ENCODE data around the gene ZDHHC14. TPM values are rescaled to one million over a fixed set of nuclear protein-coding genes. Genes with fewer than 3 reads are reported as not detected.
"Not testable (repeated sequence)": the region's sequence is repeated elsewhere in the genome, so short reads cannot be mapped to it uniquely, and the experiment has no call there.

Gene ZDHHC14
- polyA plus RNA-seq, 6 donors from 2014 or later: 1.7 to 10.5 (median 4.1) TPM

- peaks cover 26 to 54% (median 34%) of the 10 kb centered on the region in 3 donors for H3K4me1 Mint-ChIP-seq
- H3K4me3 Mint-ChIP-seq: peak overlapping the region in 1 of 8 donors; percentile 9
- not testable (repeated sequence) for H3K27me3 Mint-ChIP-seq; ATAC-seq (ENCODE audit: low read depth in 2 of 2); H3K27ac Mint-ChIP-seq; DNase-seq
- peaks cover under 1 to 18% (median 14%) of the 10 kb centered on the region in 7 donors for H3K9me3 Mint-ChIP-seq
- H3K36me3 Mint-ChIP-seq: peaks cover 14 to 27% of the 10 kb centered on the region in 2 donors
Measured at GRCh38 chr6:157384962-157385361, 4.0 kb downstream of the ZDHHC14 start.

DNA sequence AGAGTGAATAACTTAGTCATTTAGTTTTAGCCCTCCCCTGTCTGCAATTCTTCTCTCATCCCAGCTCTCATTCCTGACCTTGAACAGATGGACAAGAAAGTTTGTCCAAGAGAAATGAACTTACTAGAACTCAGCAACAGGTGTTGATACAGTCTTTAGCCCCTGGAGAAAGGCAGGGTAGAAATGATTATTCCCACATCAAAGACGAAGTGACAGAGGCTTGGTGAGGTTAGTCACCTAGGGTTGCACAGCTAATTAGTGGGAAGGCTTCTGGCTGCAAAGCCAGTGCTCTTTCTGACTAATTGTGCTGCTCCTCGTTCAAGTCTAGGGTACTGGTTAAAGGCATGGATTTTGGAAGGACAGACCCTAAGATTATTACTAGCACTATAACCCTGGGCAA lies 4.5 kb downstream of the ZDHHC14 start:
- Mint-ChIP-seq H3K4me1 (peaks cover 25 to 54% (median 32%) of the 10 kb centered on the region in 3 donors), H3K4me3 (peak overlapping the region in 1 of 8 donors; percentile 9), H3K27ac (no peak overlapping the region), H3K27me3 (peaks cover 0 to 5% (median 4%) of the 10 kb centered on the region in 3 donors), H3K9me3 (peaks cover 2 to 23% (median 19%) of the 10 kb centered on the region in 7 donors), H3K36me3 (peaks cover 19 to 32% of the 10 kb centered on the region in 2 donors)
- ATAC-seq (ENCODE audit: low read depth in 2 of 2) (no peak), DNase-seq (no peak)

GRCh38 chr6:157386023-157386422 lies 5.0 kb downstream of the ZDHHC14 start:
- Mint-ChIP-seq H3K36me3 (peaks cover 25 to 37% of the 10 kb centered on the region in 2 donors), H3K27ac (no peak overlapping the region), H3K27me3 (peaks cover 0 to 5% (median 4%) of the 10 kb centered on the region in 3 donors), H3K4me1 (peaks cover 25 to 54% (median 32%) of the 10 kb centered on the region in 3 donors), H3K9me3 (peaks cover 4 to 29% (median 24%) of the 10 kb centered on the region in 7 donors), H3K4me3 (no peak overlapping the region)
- ATAC-seq (ENCODE audit: low read depth in 2 of 2) (no peak), DNase-seq (no peak)

DNA sequence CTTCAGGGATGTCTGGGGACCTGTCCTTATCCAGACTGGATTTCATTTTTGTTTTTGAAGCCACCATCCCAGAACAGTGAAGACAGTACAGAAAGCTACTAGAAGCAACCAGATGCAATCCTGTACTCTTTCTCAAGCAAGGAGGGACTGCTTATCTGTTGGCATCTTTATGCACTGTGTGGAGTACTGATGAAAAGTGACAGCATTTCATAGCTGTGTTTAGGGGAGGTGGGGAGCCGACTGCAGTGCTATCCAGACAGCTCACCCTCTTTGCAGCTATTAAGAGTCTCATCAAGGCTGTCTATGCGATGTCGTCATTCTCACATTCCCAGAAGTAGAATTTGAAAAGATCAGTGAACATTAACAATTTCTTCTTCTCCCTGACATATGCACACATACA lies 5.5 kb downstream of the ZDHHC14 start:
- Mint-ChIP-seq H3K4me3 (no peak overlapping the region), H3K4me1 (peaks cover 27 to 54% (median 32%) of the 10 kb centered on the region in 3 donors), H3K9me3 (peaks cover 4 to 33% (median 27%) of the 10 kb centered on the region in 7 donors), H3K27ac (no peak overlapping the region), H3K27me3 (peaks cover 0 to 5% (median 4%) of the 10 kb centered on the region in 3 donors), H3K36me3 (peaks cover 29 to 37% of the 10 kb centered on the region in 2 donors)
- ATAC-seq (ENCODE audit: low read depth in 2 of 2) (no peak), DNase-seq (no peak)

- H3K4me3 Mint-ChIP-seq: peak overlapping the region in 2 of 8 donors; percentile 6 to 37
- H3K27me3 Mint-ChIP-seq: peaks cover 0 to 4% (median 0%) of the 10 kb centered on the region in 3 donors
- peaks cover 22 to 45% (median 25%) of the 10 kb centered on the region in 3 donors for H3K4me1 Mint-ChIP-seq
- H3K36me3 Mint-ChIP-seq: peaks cover 38 to 43% of the 10 kb centered on the region in 2 donors
- peak overlapping the region in 1 of 6 donors; percentile 27 for H3K27ac Mint-ChIP-seq
- DNase-seq: no peak
- peaks cover 4 to 38% (median 32%) of the 10 kb centered on the region in 7 donors for H3K9me3 Mint-ChIP-seq
- ATAC-seq (ENCODE audit: low read depth in 2 of 2): no peak
Measured at GRCh38 chr6:157388924-157389323, 7.9 kb downstream of the ZDHHC14 start.

DNA sequence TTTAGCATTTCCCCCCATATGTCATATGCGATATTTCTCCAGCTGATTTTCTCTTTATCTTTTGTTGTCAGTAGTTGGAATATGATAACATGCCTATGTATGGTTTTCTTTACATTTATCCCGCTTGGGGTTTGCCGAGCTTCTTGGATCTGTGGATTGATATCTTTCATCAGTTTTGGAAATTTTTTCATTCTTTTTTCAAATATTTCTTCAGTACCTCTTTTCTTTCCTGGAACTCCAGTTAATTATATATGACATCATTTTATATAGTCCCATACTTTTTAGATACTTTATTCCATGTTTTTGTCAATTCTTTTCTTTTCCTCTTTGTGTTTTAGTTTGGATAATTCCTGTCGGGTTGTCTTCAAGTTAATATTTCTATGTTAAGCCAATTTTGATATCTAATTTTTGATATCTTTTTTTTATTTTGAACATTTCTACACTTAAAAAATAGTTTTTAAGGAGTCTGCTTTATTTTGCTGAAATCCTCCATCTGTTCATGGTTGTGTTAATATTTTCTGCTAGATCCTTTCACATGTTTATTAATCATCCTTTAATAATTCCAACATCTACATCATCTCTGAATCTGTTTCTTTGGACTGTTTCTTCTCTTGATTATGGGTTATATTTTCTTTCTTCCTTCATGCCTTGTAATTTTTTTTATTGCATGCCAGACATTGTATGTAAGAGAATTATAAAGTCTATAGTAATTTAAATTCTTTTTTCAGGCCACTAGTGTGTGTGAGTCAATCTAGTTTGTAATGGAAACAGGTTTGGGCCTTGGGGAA lies 9.5 kb downstream of the ZDHHC14 start:
- peaks cover 44 to 45% of the 10 kb centered on the region in 2 donors for H3K36me3 Mint-ChIP-seq
- peaks cover 4 to 38% (median 32%) of the 10 kb centered on the region in 7 donors for H3K9me3 Mint-ChIP-seq
- no peak overlapping the region for H3K27ac Mint-ChIP-seq
- H3K4me3 Mint-ChIP-seq: no peak overlapping the region
- peaks cover 0 to 4% (median 0%) of the 10 kb centered on the region in 3 donors for H3K27me3 Mint-ChIP-seq
- H3K4me1 Mint-ChIP-seq: peaks cover 20 to 38% (median 21%) of the 10 kb centered on the region in 3 donors
- ATAC-seq (ENCODE audit: low read depth in 2 of 2) (no peak), DNase-seq (no peak)

DNA sequence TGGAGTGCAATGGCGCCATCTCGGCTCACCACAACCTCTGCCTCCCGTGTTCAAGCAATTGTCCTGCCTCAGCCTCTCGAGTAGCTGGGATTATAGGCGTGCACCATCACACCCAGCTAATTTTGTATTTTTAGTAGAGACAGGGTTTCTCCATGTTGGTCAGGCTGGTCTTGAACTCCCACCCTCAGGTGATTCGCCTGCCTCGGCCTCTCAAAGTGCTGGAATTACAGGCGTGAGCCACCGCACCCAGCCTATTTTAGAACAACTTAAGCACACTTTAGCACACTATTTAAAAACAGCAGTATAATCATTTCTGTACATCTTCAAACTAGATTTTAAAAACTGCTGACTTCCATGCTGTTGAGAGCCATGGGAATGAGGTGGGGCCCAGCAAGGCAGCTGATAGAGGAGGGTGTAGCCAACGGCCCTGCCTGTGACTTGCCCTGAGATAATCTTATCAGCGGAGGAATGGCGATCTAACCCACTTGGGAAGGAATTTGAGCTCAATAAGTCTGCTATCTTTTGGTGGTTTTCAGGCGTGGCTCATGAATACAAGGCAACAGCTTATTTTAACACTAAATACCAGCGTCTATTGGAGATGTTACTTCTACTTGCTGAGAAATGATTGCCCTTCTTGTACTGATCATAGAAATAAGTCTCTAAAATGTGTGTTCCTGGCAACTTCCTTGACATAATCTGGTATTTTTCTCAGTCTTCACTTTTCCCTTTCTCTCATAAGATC lies 12.1 kb downstream of the ZDHHC14 start:
- H3K4me3 Mint-ChIP-seq: no peak overlapping the region
- peaks cover 42 to 44% of the 10 kb centered on the region in 2 donors for H3K36me3 Mint-ChIP-seq
- ATAC-seq (ENCODE audit: low read depth in 2 of 2) (no peak), DNase-seq (no peak)
- peaks cover 0 to 4% (median 0%) of the 10 kb centered on the region in 3 donors for H3K27me3 Mint-ChIP-seq
- peak overlapping the region in 1 of 6 donors; percentile 24 for H3K27ac Mint-ChIP-seq
- peaks cover 21 to 35% (median 24%) of the 10 kb centered on the region in 3 donors for H3K4me1 Mint-ChIP-seq
- H3K9me3 Mint-ChIP-seq: peaks cover 4 to 35% (median 30%) of the 10 kb centered on the region in 7 donors

GRCh38 chr6:157393669-157394327 lies 12.8 kb downstream of the ZDHHC14 start:
- H3K36me3 Mint-ChIP-seq: peaks cover 35 to 42% of the 10 kb centered on the region in 2 donors
- DNase-seq: no peak
- no peak for ATAC-seq (ENCODE audit: low read depth in 2 of 2)
- H3K27me3 Mint-ChIP-seq: peaks cover 0 to 4% (median 0%) of the 10 kb centered on the region in 3 donors
- peak overlapping the region in 3 of 8 donors; percentile 4 to 57 (median 17) for H3K4me3 Mint-ChIP-seq
- peaks cover 20 to 35% (median 21%) of the 10 kb centered on the region in 3 donors for H3K4me1 Mint-ChIP-seq
- H3K27ac Mint-ChIP-seq: peak overlapping the region in 2 of 6 donors; percentile 24 to 30
- H3K9me3 Mint-ChIP-seq: peaks cover 4 to 30% (median 25%) of the 10 kb centered on the region in 7 donors

DNA sequence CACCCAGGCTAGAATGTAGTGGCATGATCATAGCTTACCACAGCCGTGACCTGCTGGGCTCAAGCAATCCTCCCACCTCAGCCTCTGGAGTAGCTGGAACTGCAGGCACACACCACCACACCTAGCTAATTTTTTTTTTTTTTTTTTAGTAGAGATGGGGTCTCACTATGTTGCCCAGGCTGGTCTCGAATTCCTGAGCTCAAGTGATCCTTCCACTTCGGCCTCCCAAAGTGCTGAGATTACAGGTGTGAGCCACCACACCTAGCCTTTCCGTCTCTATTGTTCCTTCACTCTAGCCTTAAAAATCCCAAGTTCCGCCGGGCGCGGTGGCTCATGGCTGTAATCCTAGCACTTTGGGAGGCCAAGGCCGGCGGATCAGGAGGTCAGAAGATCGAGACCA lies 14.2 kb downstream of the ZDHHC14 start:
- H3K27me3 Mint-ChIP-seq; DNase-seq; ATAC-seq (ENCODE audit: low read depth in 2 of 2); H3K4me3 Mint-ChIP-seq: not testable (repeated sequence)
- Mint-ChIP-seq H3K4me1 (peaks cover 20 to 31% (median 25%) of the 10 kb centered on the region in 3 donors), H3K36me3 (peaks cover 25 to 36% of the 10 kb centered on the region in 2 donors), H3K27ac (peak overlapping the region in 1 of 6 donors; percentile 34), H3K9me3 (peaks cover 1 to 18% (median 16%) of the 10 kb centered on the region in 7 donors)

- Mint-ChIP-seq H3K4me3 (no peak overlapping the region), H3K27ac (no peak overlapping the region), H3K4me1 (peaks cover 26 to 35% (median 30%) of the 10 kb centered on the region in 3 donors)
Measured at GRCh38 chr6:157396026-157396425, 15.0 kb downstream of the ZDHHC14 start.

DNA sequence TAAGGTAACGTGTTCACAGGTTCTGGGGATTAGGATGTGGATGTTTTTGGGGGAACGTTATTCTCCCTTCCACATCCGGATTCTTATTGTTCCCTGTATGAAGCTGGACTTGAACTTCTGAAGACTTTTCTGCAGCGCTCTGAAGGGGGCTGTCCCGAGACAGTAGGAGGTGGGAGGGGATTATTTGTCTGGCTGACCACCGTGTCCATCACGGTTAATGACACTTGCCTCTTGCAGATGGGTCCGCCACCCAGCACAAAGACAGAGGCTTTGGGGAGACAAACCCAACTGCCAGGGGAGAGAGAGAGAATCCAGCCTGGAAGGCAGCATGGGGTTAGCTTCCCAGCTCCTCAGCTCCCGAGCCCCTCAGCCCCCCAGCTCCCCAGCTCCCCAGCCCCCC lies 16.7 kb downstream of the ZDHHC14 start:
- ATAC-seq (ENCODE audit: low read depth in 2 of 2): no peak
- H3K9me3 Mint-ChIP-seq: no peaks in the 10 kb centered on the region

More at GRCh38 chr6:157396026-157396425, 15.0 kb downstream of the ZDHHC14 start:
- Mint-ChIP-seq H3K36me3 (peaks cover 21 to 35% of the 10 kb centered on the region in 2 donors), H3K9me3 (peaks cover 0 to 10% (median 8%) of the 10 kb centered on the region in 7 donors), H3K27me3 (peaks cover 0 to 4% (median 0%) of the 10 kb centered on the region in 3 donors)
- ATAC-seq (ENCODE audit: low read depth in 2 of 2) (no peak), DNase-seq (no peak)

DNA sequence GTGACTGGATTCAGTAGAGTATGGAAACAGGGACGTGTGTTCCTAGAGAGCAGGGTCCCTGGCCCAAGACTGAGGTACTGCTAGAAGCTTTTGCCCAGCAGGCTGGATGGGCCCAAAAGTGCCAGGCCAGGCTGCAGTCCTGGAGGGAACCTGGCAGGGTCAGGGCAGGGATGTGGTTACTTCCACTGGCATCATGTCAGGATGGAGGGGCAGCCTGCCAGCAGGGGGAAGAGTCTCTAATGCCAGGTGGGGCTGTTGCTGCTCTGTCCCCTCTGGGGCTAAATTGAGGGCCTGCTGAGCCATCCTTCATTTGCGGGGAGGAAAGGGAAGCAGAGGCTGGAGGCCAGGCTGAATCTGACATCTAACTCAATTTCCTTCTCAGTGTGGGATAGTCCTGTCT lies 17.2 kb downstream of the ZDHHC14 start:
- Mint-ChIP-seq H3K27ac (no peak overlapping the region), H3K36me3 (peaks cover 24 to 30% of the 10 kb centered on the region in 2 donors), H3K9me3 (no peaks in the 10 kb centered on the region), H3K4me3 (no peak overlapping the region), H3K27me3 (peaks cover 0 to 3% (median 0%) of the 10 kb centered on the region in 3 donors), H3K4me1 (peaks cover 24 to 34% (median 30%) of the 10 kb centered on the region in 3 donors)
- no peak for DNase-seq
- ATAC-seq (ENCODE audit: low read depth in 2 of 2): no peak

More for the DNA sequence above, 16.7 kb downstream of the ZDHHC14 start:
- Mint-ChIP-seq H3K27me3 (peaks cover 0 to 4% (median 0%) of the 10 kb centered on the region in 3 donors), H3K4me3 (no peak overlapping the region), H3K4me1 (peaks cover 26 to 35% (median 32%) of the 10 kb centered on the region in 3 donors), H3K36me3 (peaks cover 24 to 30% of the 10 kb centered on the region in 2 donors), H3K27ac (no peak overlapping the region)
- DNase-seq: no peak
